Endothelial cell of umbilical vein (primary cell): ENCODE measurements around the gene FAM193B. TPM values are rescaled to one million over a fixed set of nuclear protein-coding genes. Genes with fewer than 3 reads are reported as not detected.

Source experiments
- BruUV-seq: library from RNA; stranded (reverse); fragments of 400-500 nt; replicated peaks from 2 replicates; lab custom pipeline; 2021; lab: Mats Ljungman, UMichigan
- CTCF ChIA-PET: fragments of 300-600, 350-600 bp; sonication (Branson Sonifier 250); formaldehyde crosslinking; loops from one replicate; lab custom pipeline; 2021; ENCODE audit warnings: antibody characterized with exemption, inconsistent platforms; lab: Charles Lee
- POLR2A ChIA-PET: fragments of 300-600, 350-600 bp; sonication (Branson Sonifier 250); formaldehyde crosslinking; loops from one replicate; lab custom pipeline; 2021; ENCODE audit warnings: antibody characterized with exemption, inconsistent platforms; lab: Charles Lee
- DNase-seq: peaks from one replicate; pipeline ENCODE4 v3.0.0-alpha.2; 2011; ENCODE audit warnings: low read depth, low spot score
- FAIRE-seq: peaks from 2 replicates; lab custom pipeline; 2011; peaks lifted over from hg19 to GRCh38; lab: Jason Lieb, UNC
- H2AFZ ChIP-seq: 2 replicates; pipeline ENCODE4 v1.6.0; 2012; ENCODE audit warnings: low read depth, low read length, control low read depth, inconsistent platforms
- H3K27ac ChIP-seq: 2 replicates; pipeline ENCODE4 v1.5.1; 2011; ENCODE audit warnings: low read depth, mild to moderate bottlenecking, control low read depth, low read length, moderate library complexity; ENCODE audit not compliant: insufficient read depth
- H3K27me3 ChIP-seq, 2 experiments: 2 replicates each; pipeline versions ENCODE4 v1.6.0 to v1.6.1; 2011; ENCODE audit warnings: low read length in 2 of 2, mixed read lengths in 1 of 2; ENCODE audit not compliant: control insufficient read depth in 2 of 2, insufficient read depth in 2 of 2
- H3K36me3 ChIP-seq, 2 experiments: 2 replicates in 1 of 2; 3 replicates in 1 of 2; pipeline ENCODE4 v1.5.1; 2011; ENCODE audit warnings: low read length in 2 of 2, mild to moderate bottlenecking in 1 of 2, moderate library complexity in 1 of 2; ENCODE audit not compliant: control insufficient read depth in 2 of 2, insufficient read depth in 2 of 2; ENCODE audit errors: extremely low read depth in 1 of 2
- H3K4me1 ChIP-seq: 3 replicates; pipeline ENCODE4 v1.5.1; 2011; ENCODE audit warnings: mild to moderate bottlenecking, low read length; ENCODE audit not compliant: control insufficient read depth, insufficient read depth; ENCODE audit errors: extremely low read depth
- H3K4me2 ChIP-seq: 2 replicates; pipeline ENCODE4 v1.6.1; 2011; ENCODE audit warnings: low read length, control low read depth, mixed read lengths; ENCODE audit not compliant: insufficient read depth
- H3K4me3 ChIP-seq, 3 experiments: fragments of 200-600 bp in 1 of 3; sonication (generic), shearing (Covaris generic) in 1 of 3; replicated peaks in 1 of 3; 2 replicates each; pipeline ENCODE4 v1.5.1; 2011 to 2016; ENCODE audit warnings: control low read depth in 3 of 3, low read length in 3 of 3, mild to moderate bottlenecking in 2 of 3, inconsistent platforms in 1 of 3, low read depth in 1 of 3, moderate library complexity in 1 of 3; ENCODE audit not compliant: insufficient read depth in 1 of 3
- H3K79me2 ChIP-seq: 2 replicates; pipeline ENCODE4 v1.6.0; 2012; ENCODE audit warnings: low read length, inconsistent platforms; ENCODE audit not compliant: control insufficient read depth, insufficient read depth
- H3K9ac ChIP-seq: replicated peaks from 2 replicates; pipeline ENCODE3; 2011; ENCODE audit warnings: low read length, control low read depth; ENCODE audit not compliant: insufficient read depth; ENCODE audit errors: extremely low read depth
- H3K9me1 ChIP-seq: replicated peaks from 3 replicates; pipeline ENCODE4 v1.6.0; 2011; ENCODE audit warnings: mild to moderate bottlenecking, low read length; ENCODE audit not compliant: control insufficient read depth, insufficient read depth; ENCODE audit errors: extremely low read depth
- H3K9me3 ChIP-seq: replicated peaks from 2 replicates; pipeline ENCODE4 v1.5.1; 2012; ENCODE audit warnings: low read length, inconsistent platforms; ENCODE audit not compliant: control insufficient read depth, insufficient read depth
- H4K20me1 ChIP-seq: replicated peaks from 2 replicates; pipeline ENCODE3; 2011; ENCODE audit warnings: mild to moderate bottlenecking, low read length; ENCODE audit not compliant: control insufficient read depth, insufficient read depth; ENCODE audit errors: extremely low read depth
- CTCF ChIP-seq, 2 donors: IDR thresholded peaks; 1 replicate in 1 of 2; 2 replicates in 1 of 2; pipeline ENCODE4 v1.5.1; 2011; ENCODE audit warnings: low read length in 2 of 2, mild to moderate bottlenecking in 2 of 2, moderate library complexity in 2 of 2, control low read depth in 1 of 2, inconsistent platforms in 1 of 2, low read depth in 1 of 2; ENCODE audit not compliant: insufficient read depth in 1 of 2; ENCODE audit errors: extremely low read depth in 1 of 2
- EZH2 ChIP-seq: IDR thresholded peaks from 2 replicates; pipeline ENCODE4 v1.6.1; 2012; ENCODE audit warnings: borderline replicate concordance, low read depth, mild to moderate bottlenecking, moderate library complexity, low read length, inconsistent platforms; ENCODE audit not compliant: severe bottlenecking
- FOS ChIP-seq: IDR thresholded peaks from 2 replicates; pipeline ENCODE4 v1.6.1; 2011; ENCODE audit warnings: mild to moderate bottlenecking, low read length, moderate library complexity, borderline replicate concordance; ENCODE audit not compliant: insufficient read depth
- GATA2 ChIP-seq: IDR thresholded peaks from 2 replicates; pipeline ENCODE4 v1.7.0; 2011; ENCODE audit warnings: low read depth, mild to moderate bottlenecking, moderate library complexity, mixed read lengths, low read length; ENCODE audit not compliant: insufficient read length, insufficient read depth
- JUN ChIP-seq: IDR thresholded peaks from 2 replicates; pipeline ENCODE4 v1.6.1; 2011; ENCODE audit warnings: borderline replicate concordance, low read depth; ENCODE audit not compliant: insufficient read length, insufficient read depth
- MAX ChIP-seq: IDR thresholded peaks from 2 replicates; pipeline ENCODE4 v1.6.1; 2011; ENCODE audit not compliant: insufficient read depth, insufficient read length
- MYC ChIP-seq: IDR thresholded peaks from one replicate; pipeline ENCODE4 v1.6.1; 2011; ENCODE audit warnings: mild to moderate bottlenecking, low read depth, low read length
- POLR2A ChIP-seq: IDR thresholded peaks from 2 replicates; pipeline ENCODE4 v1.6.1; 2012; ENCODE audit warnings: low read depth, mild to moderate bottlenecking, control low read depth, low read length
- POLR2AphosphoS5 ChIP-seq: IDR thresholded peaks from 2 replicates; pipeline ENCODE4 v1.6.1; 2012; ENCODE audit warnings: low read depth, mild to moderate bottlenecking, control low read depth, low read length, moderate library complexity; ENCODE audit not compliant: insufficient read depth
- dilution Hi-C: fragments of 300-500 bp; cut with MboI; formaldehyde crosslinking; loops from one replicate; pipeline ENCODE4 v1.15.0; 2019; ENCODE audit warnings: low sequenced_read_pairs; ENCODE audit not compliant: extremely low pct_ligation_motif_present
- intact Hi-C: fragments of 100-400 bp; cut with micrococcal nuclease; formaldehyde crosslinking; loops from one replicate; pipeline ENCODE4 v1.10.0; 2022
- polyA plus RNA-seq, 4 experiments: library from polyadenylated mRNA; depleted of rRNA in 3 of 4; stranded (reverse) in 3 of 4; unstranded in 1 of 4; fragments of >200 nt; gene quantifications; 2 replicates each; pipeline versions ENCODE4 v1.2.1 to v1.2.3, GENCODE V29; 2011 to 2012; ENCODE audit warnings: missing spikeins in 1 of 4
- total RNA-seq: library from RNA; stranded (reverse); gene quantifications from 2 replicates; pipeline ENCODE4 v1.2.3, GENCODE V29; 2021

Gene FAM193B
- total and polyA plus RNA-seq, 2 donors (not counting 3 experiments of a cell fraction or from before 2014, with no cell fraction given) = 57.9 to 75.7 TPM

GRCh38 chr5:177555228-177555627, 865 bp upstream of the FAM193B start:
- Histone ChIP-seq H4K20me1 (no peaks in the 10 kb centered on the region), H3K27ac (no peak overlapping the region), H3K36me3 (peaks cover 0 to 3% of the 10 kb centered on the region in 2 experiments), H3K27me3 (peaks cover 0 to 5% of the 10 kb centered on the region in 2 experiments), H3K4me1 (peaks cover 8% of the 10 kb centered on the region), H3K79me2 (peaks cover 33% of the 10 kb centered on the region), H3K9me1 (no peaks in the 10 kb centered on the region), H3K9me3 (no peaks in the 10 kb centered on the region), H3K9ac (no peak overlapping the region), H2AFZ (no peak overlapping the region), H3K4me3 (no peak overlapping the region), H3K4me2 (peak overlapping the region; percentile 65)
- ChIA-PET POLR2A (no interaction called here), CTCF (no interaction called here)
- dilution Hi-C loops = no loop called here
- FAIRE-seq = no peak
- DNase-seq = no peak
- intact Hi-C loops = no loop called here
- TF ChIP-seq JUN = no peak
- no peak for TF ChIP-seq MAX
- no peak for TF ChIP-seq GATA2
- no peak for TF ChIP-seq EZH2
- no peak for TF ChIP-seq CTCF (IDR thresholded peaks at IDR 0.05; ENCODE audit: extremely low read depth in 1 of 2, insufficient read depth in 1 of 2, low read depth in 1 of 2, low read length in 2 of 2)
- no peak for TF ChIP-seq MYC
- TF ChIP-seq POLR2AphosphoS5 = no peak
- TF ChIP-seq FOS = no peak
- TF ChIP-seq POLR2A = no peak
- BruUV-seq = no TSS peak
